GM10847 (cell line): Measurements from ENCODE around the gene UBE2G2.

Source experiments
- POLR2A ChIP-seq: IDR thresholded peaks from 2 replicates; pipeline ENCODE4 v1.6.1; 2011; ENCODE audit not compliant: insufficient read length; ENCODE audit errors: extremely low read depth

Gene UBE2G2

DNA sequence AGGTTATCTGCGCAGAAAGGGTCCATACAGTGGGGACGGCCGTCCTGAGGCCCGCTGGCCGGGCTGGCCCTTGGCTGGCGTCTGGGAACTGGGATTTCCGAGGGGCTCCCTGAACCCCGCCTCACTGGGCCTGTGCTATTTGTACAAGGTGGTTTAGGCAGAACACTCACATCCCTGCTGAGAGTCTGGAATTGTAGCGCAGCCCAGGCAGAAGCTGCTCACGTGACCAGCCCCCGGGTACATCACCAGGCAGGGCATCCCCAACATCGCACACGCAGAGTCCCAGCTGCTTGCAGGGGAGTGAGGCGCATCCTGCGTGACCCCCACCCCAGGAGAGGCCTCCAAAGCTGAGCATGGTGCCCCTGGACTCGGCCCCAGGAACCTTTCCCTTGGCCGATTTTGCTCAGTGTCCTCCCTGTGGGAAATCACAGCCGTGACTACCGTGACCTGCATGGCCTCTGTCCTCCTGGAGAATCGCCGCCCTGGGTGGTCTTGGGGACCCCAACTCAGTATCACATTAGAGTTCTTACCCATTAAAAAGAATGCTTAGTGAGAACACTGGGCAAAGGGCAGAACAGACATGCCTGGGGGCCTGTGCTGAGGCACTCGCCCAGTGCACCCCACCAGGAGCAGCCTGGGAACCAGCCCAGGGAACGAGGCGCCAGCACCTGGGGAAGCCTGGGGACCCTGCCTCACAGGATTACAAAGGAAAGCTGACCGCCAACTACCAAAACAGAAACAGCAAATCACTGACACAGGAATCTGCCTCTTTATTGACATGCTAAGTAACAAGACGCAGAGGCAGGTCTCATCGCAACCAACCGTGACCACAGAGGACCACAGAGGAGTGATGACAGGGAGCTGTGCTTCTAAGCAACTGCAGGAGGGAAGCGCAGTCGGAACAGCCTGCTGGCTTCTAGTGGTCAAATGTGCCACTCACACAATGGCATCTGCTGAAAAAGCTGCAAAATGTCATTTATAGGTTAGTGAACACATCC lies 33.5 kb downstream of the UBE2G2 start:
- no peak for TF ChIP-seq POLR2A

- no peak for TF ChIP-seq POLR2A
These were observed 34.7 kb downstream of the UBE2G2 start for GRCh38 chr21:44766818-44767354.

DNA sequence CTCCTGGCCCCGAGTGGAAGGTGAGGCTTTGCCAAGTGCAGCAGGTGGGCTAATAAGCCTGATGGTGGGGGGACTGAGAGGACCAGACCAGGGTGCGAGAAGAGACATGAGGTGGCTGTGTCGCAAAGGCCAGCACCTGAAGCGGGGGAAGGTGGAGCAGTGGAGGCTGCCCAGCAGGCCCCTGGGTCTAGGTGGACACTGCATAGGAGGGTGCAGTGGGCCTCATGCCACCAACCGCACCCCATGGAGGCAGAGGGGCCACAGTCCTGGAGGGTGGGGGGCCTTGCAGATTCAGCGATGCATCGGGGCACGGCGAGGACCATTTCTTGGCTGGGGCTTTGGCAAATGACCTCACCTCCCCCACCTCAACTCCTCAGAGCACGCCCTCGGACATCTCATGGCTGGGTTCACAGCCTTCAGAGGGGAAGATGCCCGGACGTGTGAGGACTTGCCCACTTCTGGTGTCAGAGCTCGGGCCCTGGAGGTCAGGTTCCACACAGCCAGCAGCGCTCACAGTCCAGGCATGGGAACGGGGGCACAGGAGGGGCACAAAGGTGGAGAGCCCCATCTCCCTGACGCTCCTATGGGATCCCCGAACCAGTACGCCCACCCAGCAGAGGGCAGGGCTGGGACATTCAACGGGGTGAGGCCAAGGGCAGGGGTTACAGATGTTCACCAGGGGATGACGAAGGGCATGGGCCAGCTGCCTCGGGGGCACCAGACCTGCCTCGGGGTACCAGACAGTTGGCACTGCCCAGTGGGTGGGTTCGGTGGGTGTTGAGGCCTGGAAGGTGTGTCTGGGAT lies 35.4 kb downstream of the UBE2G2 start:
- TF ChIP-seq POLR2A, result no peak

DNA sequence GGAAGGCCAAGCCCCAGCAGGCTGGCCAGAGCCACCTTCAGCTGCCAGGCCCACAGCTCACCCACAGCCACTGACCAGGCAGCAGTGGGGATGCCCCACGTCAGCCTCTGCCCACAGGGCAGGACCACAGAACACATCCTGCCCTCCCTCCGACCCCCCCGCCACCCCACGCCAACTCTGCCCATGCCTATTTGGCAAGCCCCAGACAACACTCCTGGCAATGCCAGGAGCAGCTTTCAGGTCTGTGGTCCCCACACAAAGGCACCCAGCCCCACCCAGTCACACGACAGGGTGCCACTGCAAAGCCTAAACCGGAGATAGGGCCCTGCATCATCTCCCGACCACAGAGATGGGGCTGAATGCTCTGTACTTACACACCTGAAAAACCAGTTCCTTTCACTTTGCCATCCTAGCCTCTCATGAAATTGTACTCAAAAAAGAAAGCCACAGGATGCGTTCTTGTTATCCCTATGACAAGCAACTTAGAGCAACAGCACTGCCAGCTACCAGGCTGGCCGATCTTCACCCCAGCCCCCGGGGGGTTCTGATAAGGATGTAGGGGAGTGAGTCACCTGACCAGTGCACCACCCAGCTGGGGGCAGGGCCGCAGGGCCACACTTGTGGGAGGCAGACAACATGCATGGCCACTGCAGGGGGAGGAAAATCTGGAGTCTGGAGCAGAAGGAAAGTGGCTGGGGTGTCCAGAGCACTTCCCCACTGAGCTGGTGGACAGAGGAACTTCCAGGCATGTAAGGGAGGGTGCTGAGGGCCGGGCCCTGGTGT lies 36.2 kb downstream of the UBE2G2 start:
- TF ChIP-seq POLR2A, result no peak

GRCh38 chr21:44764319-44765230 lies 37.0 kb downstream of the UBE2G2 start:
- TF ChIP-seq POLR2A, result no peak

DNA sequence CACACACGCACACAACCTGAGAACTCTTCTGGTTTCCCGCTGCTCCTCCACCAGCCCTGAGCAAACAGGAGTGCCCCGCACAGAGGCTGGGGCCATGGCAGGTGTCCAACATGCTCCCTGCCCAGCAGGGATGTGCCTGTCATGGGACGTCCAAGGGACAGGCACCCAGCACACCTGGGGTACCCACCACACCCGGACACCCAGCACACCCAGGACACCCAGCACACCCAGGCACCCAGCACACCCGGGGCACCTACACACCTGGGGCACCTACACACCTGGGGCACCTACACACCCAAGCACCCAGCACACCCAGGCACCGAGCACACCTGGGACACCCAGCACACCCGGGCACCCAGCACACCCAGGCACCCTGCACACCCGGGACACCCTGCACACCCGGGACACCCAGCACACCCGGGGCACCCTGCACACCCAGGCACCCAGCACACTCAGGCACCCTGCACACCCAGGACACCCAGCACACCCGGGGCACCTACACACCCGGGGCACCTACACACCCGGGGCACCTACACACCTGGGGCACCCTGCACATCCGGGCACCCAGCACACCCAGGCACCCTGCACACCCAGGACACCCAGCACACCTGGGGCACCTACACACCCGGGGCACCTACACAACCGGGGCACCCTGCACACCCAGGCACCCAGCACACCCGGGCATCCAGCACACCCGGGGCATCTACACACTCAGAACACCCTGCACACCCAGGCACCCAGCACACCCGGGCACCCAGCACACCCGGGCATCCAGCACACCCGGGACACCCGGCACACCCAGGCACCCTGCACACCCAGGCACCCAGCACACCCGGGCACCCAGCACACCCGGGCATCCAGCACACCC lies 37.9 kb downstream of the UBE2G2 start:
- TF ChIP-seq POLR2A, result no peak

DNA sequence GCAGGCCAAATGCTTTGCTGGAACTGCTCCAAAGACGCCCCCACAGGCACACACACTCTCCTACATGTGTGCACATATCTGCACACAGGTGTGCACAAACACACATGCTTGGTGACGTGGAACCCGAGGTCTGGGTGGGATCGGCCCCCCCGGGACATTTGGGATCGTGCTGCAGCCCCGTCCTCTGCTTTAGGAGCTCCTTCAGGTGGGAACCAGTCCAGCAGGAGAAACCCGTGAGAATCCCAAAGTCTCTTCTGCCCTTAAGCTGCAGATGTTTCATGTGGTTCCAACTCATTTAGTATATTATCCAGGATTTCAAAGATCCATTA lies 38.6 kb downstream of the UBE2G2 start:
- no peak for TF ChIP-seq POLR2A

DNA sequence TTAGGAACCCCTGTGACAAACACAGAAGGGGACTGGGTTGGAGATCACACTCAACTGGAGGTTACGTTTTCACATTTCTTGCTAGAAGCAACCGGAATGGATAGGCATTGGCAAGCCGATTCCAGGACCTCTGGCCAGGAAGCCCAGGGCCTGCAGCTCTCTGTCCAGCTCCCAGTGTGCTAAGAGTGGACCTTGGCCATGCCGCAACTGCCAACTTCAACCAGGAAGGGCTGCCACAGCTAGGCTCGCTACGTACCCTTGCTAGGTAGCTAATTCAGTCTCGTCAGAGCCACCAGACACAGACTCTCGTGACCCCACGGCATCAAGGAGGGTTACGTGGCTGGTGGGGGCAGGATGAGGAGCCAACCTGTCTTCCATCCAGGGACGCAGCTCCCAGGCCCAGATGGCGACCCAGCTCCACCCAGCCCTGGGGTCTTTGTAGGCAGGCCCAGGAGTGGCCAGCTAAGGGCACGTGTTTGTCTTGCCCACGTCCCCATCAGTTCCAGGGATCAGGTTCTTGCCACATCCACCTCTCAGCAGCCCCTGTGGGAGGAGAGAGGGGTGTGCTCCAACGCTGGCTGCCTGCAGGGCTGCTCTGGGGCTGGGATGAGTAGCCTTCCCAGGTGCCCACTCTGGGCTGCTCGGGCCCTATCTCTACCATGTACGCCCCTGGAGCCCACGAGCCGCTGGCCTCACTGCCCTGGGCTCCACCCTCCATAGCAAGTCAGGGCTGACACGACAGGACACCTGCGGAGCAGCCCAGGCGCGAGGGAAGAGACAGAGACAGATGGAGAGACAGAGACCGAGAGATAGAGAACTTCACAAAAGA lies 39.2 kb downstream of the UBE2G2 start:
- no peak for TF ChIP-seq POLR2A

GRCh38 chr21:44761747-44762208 lies 39.8 kb downstream of the UBE2G2 start:
- no peak for TF ChIP-seq POLR2A

DNA sequence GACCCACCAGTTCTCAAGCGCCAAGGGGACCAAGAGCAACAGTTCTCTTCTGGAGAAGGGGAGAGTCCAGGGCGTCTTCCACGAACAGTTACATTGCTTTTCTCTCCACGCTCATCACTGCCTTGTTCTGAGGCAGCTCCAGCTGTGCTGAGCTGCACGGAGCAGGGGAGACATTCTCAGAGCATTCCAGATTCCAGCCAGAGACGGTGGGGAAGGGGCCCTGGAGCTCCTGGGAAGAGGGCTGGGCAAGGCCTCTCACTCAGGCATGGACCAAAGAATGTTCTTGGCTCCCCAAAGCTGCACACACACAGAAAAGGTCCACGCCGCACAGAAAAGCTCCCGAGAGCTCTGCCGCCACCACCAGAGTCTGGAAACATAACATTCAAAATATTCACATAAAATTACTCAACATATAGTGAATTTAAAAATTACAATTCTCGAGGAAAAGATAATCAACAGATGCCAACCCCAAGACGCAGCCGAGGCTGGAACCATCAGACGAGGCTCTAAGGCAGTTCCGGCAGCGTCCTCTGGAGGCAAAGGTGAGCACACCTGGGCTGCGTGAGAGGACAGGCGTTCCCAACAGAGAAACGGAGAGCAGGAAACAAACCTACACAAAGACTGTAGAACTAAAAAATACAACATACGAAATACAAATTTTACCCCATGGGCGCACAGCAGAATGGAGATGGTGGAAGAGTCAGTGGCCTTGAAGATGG lies 40.5 kb downstream of the UBE2G2 start:
- no peak for TF ChIP-seq POLR2A

DNA sequence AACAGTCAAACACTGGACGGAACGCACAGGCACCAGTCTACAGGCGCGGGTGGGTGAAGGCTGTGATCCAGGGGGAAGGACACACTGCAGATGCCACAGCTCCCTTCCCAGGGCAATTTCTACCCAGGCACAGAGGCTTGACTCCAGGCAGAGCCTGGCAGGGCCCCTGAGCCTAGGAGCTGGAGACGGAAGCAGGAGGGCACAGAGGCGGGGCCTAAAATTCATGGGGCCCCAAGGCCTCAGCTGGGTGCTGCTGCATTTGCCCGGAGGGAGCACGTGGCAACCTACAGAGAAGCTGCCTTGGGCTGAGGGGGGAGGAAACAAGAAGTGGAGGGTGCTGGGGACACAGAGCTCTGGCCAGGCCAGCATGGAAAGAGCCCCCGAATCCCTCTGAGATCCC lies 41.2 kb downstream of the UBE2G2 start:
- no peak for TF ChIP-seq POLR2A

- TF ChIP-seq POLR2A, result no peak
These were observed 41.9 kb downstream of the UBE2G2 start for GRCh38 chr21:44759628-44760285.
